Ammon's horn (tissue), 1 donor: ENCODE results near the gene WNT8B.

Experiments
- DNase-seq: peaks from one replicate; pipeline ENCODE4 v3.0.0-alpha.2; 2016; ENCODE audit warnings: low spot score

Gene WNT8B

DNA sequence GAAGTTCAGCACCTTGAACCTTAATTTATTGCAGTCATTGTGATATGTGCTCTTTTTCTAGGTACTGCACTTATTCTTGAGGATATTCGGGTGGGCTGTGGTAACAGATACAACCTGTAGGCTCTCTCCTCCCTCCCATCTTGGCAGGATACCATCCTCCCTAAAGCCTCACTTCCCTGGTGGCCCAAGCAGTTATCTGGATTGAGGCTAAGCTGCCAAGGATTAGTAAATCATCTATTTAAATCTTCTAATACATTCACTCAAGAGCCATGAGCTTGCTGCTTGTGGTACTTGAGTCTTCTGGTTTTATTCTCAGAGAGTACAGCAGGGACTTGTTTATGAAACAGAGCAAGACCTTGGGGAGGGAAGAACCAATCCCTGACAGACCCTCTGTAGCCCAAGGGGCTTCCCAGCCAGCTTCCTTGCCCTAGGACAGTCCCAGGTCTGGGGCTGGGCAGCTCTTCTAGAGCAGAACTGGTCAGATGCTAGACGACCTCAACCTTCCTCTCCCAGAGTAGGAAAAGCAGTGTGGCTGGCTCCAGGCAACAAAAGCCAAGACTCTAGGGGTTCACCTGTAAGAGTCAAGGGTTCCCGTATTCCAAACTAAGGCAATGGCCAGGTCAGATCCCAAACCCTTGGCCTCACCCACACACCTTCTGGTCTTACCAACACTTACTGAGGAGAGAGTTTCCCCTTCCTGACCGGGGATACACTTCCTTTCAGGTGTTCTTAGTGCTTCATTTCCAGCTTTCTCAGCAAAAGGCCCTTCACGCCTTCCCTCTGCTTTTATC is 21.3 kb downstream of the WNT8B start:
- DNase-seq, result no peak

DNA sequence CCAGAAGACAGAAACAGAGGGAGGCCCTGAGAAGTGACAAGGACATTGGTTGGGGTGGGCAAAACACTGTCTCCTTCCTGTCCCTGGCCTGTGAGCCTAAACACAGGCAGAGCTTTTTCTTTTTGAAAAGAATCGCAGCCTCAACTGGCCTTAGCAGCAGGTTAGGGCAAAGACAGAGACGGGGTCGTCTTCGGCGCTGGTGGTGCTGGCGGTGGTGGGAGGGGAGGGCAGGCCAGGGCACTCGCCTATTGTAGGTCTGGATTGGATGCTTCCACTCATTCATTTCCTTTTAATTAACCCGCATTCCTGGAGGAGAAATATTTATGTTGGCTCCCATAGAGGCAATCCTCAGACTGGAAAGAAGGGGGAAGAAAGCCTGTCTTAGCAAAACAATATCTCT is 22.6 kb downstream of the WNT8B start:
- no peak for DNase-seq

DNA sequence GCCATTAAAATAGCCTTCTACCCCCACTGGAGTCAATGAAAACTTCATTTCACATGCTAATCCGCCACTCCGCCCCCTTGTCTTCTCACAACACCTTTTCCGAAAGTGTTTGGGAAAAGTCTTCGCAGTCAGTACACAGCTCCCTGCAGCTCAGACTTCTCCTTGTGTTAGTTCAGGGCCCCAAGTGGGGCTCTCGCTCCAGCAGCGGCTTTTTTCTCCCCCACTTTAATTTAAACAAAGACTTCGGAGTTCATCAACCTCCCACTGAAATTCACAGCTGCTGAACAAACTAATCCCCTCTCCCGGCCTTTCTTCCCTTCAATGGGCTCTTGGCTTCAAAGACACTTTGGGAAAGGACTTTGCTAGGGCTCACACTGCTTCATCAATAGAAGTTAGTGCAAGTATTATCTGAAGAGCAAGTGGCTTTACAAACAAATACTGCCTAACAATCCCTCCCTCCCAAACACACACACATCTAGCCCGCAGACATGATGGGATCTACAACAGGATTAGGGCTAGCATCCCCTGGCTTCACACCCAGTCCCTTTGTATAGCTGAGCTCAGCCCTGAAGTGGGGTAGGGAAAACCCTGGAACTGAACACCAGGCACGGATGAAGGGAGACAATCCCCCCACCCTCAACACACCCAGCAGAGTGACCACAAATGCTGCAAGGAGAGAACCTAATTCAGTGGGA is 23.1 kb downstream of the WNT8B start:
- DNase-seq, result no peak

DNA sequence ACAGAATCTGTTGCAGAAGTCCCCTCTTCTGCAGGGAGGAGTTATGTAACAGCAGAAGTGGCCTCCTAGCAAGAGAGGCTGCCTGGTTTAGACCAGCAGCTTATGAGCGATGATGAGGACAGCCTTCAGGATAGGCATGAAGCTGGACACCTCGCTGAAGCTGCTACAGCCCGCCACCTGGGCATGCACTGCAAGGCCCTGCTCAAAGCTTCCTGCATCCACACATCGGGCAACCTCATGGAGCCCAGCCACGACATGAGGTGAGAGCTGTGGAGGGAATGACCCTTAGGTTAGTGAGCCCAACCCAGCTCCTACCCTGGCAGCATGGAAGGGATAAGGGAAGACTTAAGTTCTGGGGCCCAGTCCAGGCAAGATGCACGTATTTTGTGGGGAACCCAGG is 24.7 kb downstream of the WNT8B start:
- no peak for DNase-seq

DNA sequence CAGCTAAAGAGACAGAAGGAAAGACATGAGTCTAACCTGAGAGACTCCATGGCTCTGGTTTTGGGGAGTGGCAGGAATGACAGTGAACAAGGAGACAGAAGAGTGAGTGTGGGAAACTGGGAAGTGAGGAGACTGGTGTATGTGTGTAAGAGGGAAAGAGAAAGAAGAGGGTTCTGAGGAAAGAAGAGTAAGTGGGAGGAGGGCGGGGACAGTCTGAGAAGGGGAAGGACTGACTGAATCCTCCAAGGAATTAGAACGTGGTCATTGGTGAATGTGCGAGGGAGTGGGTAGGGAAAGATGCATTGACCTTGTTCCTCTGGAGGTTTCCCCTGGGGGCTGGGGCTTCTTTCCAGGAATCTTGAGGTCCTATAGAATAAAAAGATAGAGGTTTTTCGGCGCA is 26.6 kb downstream of the WNT8B start:
- DNase-seq, result no peak

DNA sequence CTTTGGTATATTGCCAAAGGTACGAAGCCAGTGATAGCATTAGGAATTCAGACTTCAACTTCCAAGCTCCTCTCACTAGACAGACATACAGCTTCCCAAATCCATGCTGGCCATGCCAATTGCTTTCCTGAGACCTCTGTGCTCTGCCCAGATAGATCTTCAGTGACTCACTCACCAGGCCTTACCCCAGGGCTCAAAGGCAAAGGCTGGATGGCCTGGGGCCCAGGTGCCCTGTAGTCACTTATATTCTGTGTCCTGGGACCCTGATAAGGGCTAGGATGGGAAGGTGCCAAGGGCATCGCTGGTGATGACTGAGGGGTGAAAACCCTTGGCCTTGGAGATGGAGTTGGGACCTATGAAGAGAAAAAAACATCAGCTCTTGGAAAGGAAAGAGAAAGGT is 27.7 kb downstream of the WNT8B start:
- no peak for DNase-seq

DNA sequence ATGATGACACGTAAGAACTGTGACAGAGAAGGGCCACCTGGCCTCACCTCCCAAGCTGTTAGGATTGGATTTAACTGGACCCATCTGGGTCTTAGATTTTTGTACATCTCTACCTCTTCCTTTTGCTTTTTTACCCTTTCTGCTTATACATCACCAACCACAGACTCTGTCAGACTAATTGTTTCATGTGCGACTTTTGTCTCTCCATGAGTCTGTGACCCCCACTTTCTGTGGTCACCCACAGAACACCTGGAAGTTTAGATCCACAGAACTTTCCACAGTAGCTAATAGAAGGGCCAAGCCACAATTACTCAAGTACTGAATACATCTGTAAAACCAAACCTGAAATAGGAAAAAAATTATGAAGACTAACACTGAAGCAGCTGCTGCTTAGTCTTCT is 33.8 kb downstream of the WNT8B start:
- DNase-seq, result no peak

DNA sequence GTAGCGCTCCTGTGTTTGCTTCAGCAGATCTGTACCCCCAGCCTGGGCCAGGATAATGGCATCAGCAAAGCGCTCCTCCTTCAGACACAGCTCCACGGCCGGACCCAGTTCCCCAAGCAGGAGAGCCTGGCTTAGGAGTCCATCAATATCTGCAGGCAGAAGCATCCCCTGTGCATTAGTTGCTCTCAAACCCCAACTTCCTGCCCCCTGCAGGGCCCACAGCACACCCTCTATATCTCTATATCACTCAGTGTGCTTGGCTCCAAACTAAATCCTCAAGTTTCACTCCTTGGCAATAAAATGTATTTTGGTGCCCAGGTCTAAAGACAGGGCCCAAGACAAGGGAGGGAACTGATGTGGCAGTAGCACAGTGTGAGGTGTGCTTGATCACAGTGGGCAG is 35.2 kb downstream of the WNT8B start:
- DNase-seq, result no peak

DNA sequence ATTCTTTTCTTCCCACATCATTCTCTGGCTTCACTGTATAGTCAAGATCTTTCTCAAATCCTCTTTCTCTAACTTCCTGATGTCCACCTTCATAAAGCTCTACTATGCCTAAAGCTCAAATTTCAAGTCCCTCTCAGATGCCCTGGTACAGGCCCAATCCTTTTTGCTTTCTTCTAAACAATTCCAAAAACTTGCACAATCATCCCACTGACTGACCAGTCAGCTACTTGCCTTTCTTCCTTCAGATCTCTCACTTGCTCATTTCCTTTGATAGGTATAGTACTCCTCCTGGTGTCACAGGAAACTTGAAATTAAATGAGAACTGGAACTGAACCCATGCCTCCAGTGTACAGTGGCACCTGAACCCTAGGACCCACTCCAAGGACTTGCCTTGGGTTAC is 38.6 kb downstream of the WNT8B start:
- DNase-seq, result no peak

DNA sequence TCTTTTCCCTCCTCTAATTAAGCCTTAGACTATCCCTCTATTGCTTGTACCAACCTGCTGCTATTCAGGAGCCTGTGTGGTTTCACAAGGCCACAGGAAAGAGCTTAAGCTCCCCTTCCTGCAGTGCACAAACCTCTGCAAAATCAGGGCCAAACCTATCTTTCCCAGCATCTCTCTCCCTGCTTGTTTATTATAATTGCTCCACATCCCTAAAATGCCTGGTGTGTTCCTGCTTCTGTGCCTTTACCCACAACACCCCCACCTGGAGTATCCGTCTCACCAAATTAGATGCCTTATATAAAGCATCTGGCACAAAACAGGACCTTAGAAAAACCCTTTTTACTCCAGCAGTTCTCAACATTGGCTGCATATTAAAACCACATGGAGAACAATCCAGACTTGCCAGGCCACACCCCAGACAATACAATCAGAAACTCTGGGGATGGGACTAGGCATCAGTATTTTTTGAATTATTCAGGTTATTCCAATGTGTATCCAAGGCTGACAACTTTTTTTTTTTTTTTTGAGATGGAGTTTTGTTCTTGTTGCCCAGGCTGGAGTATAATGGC is 40.2 kb downstream of the WNT8B start:
- no peak for DNase-seq

DNA sequence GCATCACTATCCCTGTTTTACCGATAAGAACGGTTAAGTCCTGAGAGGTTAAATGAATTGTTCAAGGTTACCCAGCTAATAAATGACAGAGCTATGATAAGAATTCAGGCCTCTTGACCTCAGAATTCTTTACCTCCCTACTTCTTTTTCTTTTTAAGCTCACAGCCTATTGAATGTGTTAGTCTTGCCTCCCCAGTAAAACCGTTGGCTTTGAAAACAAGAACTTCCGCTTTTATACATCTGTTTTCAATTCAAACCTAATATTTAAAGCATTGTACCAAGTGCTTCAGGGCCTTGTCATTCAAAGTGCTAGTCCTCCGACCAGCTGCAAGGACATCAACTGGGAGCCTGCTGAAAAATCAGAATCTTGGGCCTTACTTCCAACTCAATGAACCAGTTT is 41.3 kb downstream of the WNT8B start:
- DNase-seq, result no peak

DNA sequence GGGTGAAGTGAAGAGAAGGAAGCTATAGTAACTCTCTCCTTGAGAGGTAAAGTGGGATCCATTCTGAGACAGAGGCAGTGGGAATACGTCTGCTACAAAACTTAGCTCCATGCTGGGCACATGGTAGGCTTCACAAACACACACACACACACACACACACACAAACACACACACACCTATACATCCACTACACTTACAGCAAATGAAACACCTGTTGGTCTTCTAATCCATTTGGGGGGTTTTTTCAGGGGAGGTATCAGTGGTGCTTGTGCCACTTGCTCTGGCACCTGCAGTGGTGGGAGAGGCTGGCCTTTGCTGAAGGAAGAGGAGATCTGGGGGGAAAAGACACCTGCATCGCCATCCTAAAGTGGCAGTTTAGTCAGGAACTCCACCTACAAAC is 42.4 kb downstream of the WNT8B start:
- DNase-seq, result no peak

DNA sequence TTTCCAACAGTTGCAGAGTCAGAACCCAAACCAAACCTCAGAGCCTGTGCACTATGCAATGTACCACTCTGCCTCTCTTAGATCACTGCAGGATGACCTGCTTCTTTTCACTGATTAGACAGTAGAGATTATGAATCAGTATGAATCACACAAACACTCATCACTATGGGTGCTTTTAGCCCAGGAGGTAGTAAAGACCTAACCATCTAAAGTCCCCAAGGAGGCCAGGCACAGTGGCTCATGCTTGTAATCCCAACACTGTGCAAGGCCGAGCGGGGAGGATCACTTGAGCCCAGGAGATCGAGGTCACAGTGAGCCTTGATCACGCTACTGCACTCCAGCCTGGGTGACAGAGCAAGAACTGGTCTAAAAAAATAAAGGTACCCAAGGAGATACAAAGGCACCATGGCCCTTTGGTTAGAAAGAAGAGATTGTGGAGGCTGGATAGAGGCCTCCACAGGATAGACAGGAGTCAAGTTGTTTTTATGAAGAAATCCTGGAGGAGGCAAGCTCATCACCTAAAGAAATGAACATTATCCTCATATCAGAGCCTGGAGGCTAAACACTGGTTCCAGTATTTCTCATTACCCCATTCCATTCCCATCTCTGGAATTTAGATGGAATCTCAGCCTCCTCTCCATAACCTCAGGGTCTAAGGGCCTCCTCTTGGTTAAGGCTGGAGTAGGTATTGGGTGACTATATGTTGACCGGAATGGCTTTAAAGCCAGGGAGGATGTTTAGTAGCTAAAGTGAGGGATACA is 44.0 kb downstream of the WNT8B start:
- DNase-seq, result no peak

DNA sequence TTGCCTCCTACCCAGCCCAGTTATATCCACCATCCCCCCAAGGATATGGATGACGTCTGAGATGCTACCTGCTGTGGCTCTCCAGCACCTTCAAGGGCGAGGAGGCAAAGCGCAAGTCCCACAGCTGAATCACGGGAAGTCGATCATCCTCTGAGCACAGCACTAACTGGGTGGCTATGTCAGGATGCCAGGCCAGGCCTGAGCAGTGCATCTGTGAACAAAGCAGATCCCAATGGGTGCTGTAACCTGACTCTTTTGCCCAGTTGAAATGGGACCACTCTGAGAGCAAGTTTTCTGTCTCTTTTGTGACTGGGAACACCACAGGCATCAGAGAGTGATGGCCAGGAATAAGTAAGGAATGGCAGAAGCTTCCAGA is 44.5 kb downstream of the WNT8B start:
- no peak for DNase-seq

DNA sequence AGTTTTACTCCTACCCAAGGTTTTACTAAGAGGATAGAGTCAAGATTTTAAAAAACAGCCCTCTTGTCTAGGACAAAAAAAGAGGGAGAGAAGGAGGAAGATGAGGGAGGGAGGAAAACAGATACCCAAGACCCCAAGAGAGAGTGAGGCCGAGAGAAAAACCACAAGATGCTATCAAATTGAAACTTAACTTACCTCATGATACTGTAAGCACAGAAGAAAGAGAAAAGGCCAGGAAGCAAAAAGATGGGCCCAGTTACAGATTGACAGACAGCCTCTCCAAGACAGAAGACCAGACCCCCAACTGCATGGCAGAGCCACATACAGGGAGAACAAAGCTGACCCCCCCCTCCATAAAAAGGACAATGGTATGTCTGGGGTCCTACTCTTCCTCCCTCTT is 45.5 kb downstream of the WNT8B start:
- no peak for DNase-seq

DNA sequence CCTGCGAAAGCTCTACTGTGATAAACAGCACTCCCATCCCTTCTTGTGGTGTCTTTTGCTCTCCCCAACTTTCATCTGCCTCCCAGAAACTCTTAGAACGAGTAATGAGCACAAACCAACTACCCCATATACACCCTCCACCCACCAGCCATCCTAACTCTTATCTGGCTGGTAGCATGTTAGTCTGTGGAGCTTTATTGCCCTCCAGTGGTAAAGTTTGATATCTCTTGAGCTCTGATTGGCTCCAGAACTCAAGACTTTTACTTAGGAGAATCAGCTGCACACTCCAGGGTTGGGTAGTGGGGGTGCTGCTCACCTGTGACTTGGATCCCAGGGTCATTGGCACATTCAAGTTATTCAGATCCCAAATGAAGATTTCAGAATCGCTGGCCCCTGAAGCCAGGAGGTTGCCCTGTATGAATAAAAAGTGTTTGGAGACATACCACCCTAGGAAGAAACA is 45.9 kb downstream of the WNT8B start:
- DNase-seq, result no peak

DNA sequence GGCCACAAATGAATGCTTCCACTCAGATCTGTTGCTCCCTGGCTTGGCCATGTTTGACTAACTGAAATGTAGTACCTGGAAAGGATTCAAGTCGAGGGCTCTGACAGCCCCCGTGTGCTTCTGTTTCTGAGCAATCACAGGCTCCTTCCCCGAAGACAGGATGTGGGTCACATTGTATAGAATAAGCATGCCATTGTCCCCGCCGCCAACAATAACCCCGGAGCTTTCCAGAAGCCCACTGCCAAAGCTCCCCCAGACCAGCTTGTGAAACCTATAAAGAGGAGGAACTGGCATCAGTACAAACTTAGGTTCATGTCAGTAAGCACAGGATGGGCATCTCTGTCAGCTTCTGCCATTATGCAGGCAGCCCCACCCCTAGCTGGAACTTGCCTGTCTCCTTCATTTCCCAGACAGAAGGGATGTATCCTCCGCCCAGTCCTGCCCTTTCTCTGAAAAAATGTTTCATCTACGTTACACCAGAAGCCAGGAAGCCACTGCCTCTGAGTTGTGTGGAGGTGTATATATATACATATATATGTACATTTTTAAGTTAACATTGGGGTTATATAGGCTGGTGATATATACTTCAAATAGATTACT is 46.5 kb downstream of the WNT8B start:
- DNase-seq, result no peak

DNA sequence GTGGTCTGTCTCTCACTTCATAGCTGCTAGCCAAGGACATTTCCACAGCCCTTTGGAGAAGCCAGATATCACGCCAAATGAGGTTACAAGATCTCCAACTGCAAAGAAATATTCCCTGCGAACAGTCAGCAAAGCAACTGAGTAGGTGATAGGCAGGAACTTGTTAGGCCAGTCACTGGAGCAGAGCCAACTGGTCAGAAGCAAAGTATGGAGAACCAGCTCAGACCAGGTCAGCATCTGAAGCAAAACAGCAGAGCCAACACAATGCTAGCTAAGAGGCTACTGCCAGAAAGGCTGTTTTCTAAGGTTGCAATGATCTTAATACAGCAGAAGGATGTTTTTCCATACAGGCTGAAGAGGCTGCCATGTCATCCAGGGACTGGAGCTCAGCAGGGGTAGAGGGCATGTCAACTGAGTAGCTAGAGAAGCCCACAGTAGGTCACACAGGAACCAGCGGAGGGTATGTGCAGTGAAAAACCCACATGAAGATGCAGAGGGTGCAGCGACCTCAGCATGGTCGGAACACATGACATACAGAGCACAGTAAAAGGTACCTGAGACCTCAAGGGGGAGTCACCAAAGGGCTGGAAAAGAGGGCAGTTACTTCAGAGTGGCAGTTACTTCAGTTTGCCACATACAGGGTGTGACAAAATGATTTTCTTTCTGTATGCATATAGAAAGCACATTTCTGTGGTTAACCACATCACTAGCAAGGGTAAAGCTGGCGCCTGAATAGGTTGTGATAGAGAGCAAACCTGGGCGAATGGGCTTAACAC is 47.9 kb downstream of the WNT8B start:
- DNase-seq, result no peak

DNA sequence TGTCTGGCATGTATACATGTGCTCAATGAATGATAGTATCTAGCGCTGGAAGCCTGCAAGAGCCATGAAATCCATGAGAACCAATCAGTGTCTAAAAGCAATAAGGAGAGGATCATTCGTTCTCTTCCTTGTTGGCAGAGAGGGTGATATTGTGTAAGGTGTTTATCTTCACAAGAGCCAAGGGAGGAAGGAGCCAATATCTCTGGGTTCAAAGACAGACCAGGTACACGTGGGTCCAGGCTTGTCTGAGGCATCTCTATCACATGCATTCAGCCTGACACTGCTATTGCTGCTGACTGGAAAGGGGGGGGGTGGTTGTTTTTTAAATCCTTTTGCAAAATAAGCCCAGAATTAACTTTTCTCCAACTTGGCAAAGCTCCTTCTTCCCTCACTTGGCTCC is 52.8 kb downstream of the WNT8B start:
- DNase-seq, result no peak

DNA sequence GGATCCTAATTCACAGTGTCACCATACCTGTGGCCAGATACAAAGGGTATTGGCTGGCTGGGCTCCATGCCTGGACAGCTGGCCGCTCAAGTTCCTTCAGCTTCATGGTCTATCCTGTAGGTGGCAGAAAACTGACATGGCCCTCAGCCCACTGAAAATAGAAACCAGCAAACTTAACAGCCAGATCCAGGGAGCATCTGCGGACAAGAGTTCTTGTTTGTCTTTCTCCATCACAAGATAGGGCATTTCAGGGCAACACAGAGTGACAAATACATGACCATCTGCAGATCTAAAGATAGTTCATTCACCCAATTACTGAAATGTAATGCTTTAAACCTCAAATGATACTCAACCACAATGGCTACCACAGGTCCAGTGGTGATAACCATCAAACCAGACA is 54.0 kb downstream of the WNT8B start:
- no peak for DNase-seq

DNA sequence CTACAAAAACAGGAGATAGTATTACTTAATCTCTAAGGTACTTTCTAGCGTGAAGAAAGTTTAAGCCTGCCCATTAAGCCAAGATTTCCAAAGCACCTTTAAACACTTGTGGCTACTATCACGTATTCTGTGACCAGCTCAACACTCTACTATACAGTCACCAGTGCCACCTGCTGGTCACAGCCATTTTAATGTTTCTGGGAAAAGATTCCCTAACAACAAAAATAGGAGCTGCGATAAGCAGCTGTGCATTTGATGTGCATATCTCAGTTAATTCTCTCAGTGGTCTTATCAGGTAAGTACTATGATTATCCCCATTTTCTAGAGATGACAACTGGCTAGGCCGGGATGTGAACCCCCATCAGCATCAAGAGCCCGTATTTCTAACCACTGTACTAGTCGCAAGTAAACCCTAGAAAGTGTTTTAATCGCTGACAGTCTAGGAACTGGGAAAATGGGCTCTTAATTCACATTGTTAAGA is 56.0 kb downstream of the WNT8B start:
- peak; percentile 76 for DNase-seq
